NB4 (cell line): Measurements from ENCODE around the gene OLFML3.

ENCODE experiments used
- DNase-seq: peaks from one replicate; pipeline ENCODE4 v3.0.0; 2010; ENCODE audit warnings: low read depth
- H3K4me3 ChIP-seq: one replicate; pipeline ENCODE4 v1.5.1; 2011; ENCODE audit warnings: mild to moderate bottlenecking, low read depth, low read length, moderate library complexity
- CTCF ChIP-seq: IDR thresholded peaks from one replicate; pipeline ENCODE4 v1.5.1; 2012; ENCODE audit warnings: low read depth, low read length
- MAX ChIP-seq: IDR thresholded peaks from 2 replicates; pipeline ENCODE4 v1.6.1; 2011; ENCODE audit warnings: low read depth, low read length
- MYC ChIP-seq: IDR thresholded peaks from 2 replicates; pipeline ENCODE4 v1.6.1; 2011; ENCODE audit warnings: low read depth, low read length
- POLR2A ChIP-seq: IDR thresholded peaks from 2 replicates; pipeline ENCODE4 v1.6.1; 2011; ENCODE audit warnings: mild to moderate bottlenecking; ENCODE audit not compliant: insufficient read length; ENCODE audit errors: extremely low read depth

OLFML3 gene

GRCh38 chr1:113978863-113979702, at the start of gene OLFML3:
TSS of gene OLFML3 (plus strand) at chr1:113979474. CDS start at chr1:113979517, 43 bp downstream.
- H3K4me3 ChIP-seq, result no peak within 1 kb of the TSS
- peak; percentile 86 for DNase-seq
- TF ChIP-seq MYC (no peak), MAX (no peak), CTCF (peak; percentile 61), POLR2A (no peak)

GRCh38 chr1:113929750-113930498, 49.4 kb upstream of the OLFML3 start:
- peak; percentile 69 for DNase-seq

GRCh38 chr1:113930499-113931161, 48.6 kb upstream of the OLFML3 start:
- DNase-seq, result peak; percentile 82
- TF ChIP-seq CTCF (no peak), MAX (0 out of 2 replicates have a peak, but pooled peaks have one; percentile 3)
- H3K4me3 ChIP-seq, result peak overlapping the region; percentile 85

More at GRCh38 chr1:113929750-113930498, 49.4 kb upstream of the OLFML3 start:
- H3K4me3 ChIP-seq, result peak overlapping the region; percentile 85
- TF ChIP-seq MYC, result no peak
- TF ChIP-seq POLR2A, result no peak
- no peak for TF ChIP-seq CTCF
- no peak for TF ChIP-seq MAX

- TF ChIP-seq MAX (no peak), MYC (no peak), CTCF (no peak), POLR2A (no peak)
- DNase-seq, result peak; percentile 58
- peak overlapping the region; percentile 85 for H3K4me3 ChIP-seq
Observed at GRCh38 chr1:113931451-113931851, 47.8 kb upstream of the OLFML3 start.

GRCh38 chr1:113934006-113934405, 45.3 kb upstream of the OLFML3 start:
- no peak overlapping the region for H3K4me3 ChIP-seq
- TF ChIP-seq CTCF (no peak), MYC (no peak), POLR2A (no peak), MAX (no peak)
- DNase-seq, result no peak
